Effector CD4-positive, alpha-beta T cell (primary cell): ENCODE measurements around the gene SLC25A39.

Source experiments
- DNase-seq: peaks from one replicate; pipeline ENCODE4 v3.0.0-alpha.2; 2020

SLC25A39 gene

GRCh38 chr17:44312396-44313104 lies 12.1 kb downstream of the SLC25A39 start:
- no peak for DNase-seq

GRCh38 chr17:44311562-44312181 lies 13.0 kb downstream of the SLC25A39 start:
- DNase-seq = no peak

DNA sequence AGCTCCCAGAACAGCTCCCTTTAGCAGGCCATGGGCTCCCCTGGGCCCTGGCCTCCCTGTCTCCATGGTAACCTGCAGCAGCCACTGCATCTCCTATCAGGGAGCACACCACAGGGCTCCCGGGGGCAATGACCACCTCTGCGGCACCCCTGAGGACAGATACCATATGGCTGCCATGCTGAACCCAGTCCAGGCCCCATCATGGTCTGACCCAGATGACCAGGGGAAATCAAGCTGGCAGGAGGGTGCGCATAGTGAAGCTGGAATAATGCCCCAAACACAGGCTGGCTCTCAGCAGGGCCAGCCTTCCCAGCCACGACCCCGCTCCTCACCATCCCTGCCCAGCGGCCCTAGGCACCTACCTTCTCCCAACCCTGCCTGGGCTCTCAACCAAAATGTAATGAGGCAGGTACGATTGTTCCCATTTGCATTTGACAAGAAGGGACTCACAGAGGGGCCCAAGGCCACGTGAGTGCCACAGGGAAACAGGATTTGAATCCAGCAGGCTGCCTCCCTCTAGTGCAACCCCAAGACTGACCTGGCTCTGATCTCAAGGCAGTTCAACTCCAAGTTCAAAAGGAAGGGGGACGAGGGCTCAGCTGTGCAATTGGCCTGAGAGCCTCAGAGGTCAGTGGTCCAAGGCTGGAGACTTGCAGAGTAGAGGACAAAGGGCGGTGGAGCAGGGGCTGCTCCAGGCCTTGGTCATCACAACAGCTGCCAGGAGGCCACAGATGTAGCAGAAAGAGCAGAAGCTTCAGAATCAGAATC lies 13.8 kb downstream of the SLC25A39 start:
- no peak for DNase-seq

GRCh38 chr17:44310188-44310587 lies 14.4 kb downstream of the SLC25A39 start:
- no peak for DNase-seq

- DNase-seq = no peak
Observed at GRCh38 chr17:44309472-44309871, 15.2 kb downstream of the SLC25A39 start.

DNA sequence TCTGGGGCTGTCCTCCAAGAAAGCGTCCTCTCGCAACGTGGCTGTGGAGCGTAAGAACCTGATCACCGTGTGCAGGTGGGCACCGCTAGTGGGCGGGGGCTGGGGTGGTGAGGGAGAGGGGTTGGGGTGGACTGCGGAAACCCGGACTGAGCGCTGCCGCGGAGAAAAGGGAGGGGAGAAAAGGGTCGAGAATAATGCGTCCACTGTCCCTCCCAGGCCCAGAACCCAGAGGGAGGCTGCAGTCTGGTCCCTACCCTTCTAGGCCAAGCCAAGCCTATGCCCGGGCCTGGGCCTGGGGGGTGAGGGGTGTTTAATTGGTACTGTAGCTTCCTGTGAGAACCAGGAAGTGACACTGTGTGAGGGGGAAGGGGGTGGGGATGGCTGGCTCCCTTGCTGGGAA lies 15.8 kb downstream of the SLC25A39 start:
- no peak for DNase-seq

GRCh38 chr17:44308320-44308818 lies 16.3 kb downstream of the SLC25A39 start, which contains the start of gene RUNDC3A:
TSS of gene RUNDC3A (plus strand) at chr17:44308601. CDS start at chr17:44308833, 232 bp downstream.
- peak; percentile 79 for DNase-seq

GRCh38 chr17:44307387-44308186 lies 17.0 kb downstream of the SLC25A39 start:
- DNase-seq = no peak

- no peak for DNase-seq
Observed at GRCh38 chr17:44304651-44305050, 20.0 kb downstream of the SLC25A39 start.

- DNase-seq = no peak
Observed at GRCh38 chr17:44297975-44298374, 26.6 kb downstream of the SLC25A39 start.

DNA sequence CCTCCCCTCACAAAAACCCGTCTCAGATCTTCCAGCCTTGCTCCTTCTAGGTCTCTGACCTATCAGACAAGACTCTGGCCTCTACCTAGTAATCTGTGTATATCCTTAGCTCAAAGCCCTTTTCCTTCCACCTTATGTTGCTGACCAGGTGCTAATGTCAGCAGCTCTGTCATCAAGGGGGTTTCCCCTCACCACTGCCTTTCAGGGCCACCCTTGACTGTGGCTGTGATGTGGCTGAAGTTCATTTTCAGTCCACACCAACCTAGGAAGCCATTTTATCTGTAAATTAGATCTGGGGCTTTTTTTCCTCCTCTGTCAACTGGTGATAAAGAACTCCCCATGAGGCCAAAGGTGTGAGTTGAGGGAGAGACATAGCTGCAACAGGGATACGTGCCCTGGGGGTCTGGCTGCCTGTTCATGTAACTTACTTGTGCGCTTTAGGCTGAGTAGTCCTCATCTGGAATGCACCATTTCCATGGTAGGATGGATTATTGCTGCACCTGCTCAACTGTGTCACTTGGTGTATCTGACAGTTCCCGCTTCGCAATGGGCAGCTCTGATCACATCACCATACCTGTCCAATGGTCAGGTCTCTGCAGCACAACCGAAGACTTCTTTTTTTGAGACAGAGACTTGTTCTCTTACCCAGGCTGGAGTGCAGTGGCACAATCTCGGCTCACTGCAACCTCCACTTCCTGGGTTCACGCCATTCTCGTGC lies 31.0 kb downstream of the SLC25A39 start:
- no peak for DNase-seq

DNA sequence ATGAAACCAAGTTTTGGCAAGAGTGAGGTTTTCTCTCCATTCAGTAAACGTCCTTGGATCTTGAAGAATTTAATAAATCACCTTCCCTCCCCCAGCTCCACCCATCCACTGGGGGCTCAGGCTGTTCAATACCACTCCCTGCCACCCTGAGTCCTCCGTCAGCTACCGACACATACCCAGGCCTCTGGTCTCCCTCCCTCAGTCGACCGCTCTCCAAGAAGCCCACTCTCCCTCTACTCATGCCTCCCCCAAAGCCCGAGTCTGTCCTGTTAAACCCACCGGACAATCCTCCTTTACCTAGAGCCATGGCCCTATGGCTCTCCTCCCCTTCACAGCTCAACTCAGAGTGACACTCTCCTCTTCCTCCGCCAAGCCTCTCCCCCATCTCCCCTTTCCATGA lies 37.0 kb downstream of the SLC25A39 start:
- no peak for DNase-seq

GRCh38 chr17:44284024-44284400 lies 40.6 kb downstream of the SLC25A39 start:
- no peak for DNase-seq

GRCh38 chr17:44283344-44284023 lies 41.1 kb downstream of the SLC25A39 start:
- no peak for DNase-seq

- DNase-seq = no peak
Observed at GRCh38 chr17:44282264-44282663, 42.4 kb downstream of the SLC25A39 start.

DNA sequence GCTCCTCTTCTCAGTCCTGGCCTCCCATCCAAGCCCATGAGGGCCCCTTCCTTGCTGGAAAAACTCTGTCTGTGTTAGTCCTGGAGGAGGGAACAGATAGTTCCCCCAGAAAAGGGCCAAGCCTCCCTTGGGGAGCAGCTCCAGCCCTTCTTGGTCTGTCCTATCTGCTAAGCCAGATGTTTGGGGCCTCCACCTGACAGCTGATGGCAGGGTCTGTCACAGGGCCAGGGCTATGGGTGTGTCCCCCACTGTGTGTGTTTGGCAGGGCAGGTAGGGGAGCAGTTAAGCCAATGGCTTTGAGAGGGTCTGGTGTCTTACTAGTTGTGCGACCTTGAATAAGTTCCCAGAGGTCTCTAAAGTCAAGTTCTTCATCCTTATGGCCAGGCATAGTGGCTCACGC lies 43.1 kb downstream of the SLC25A39 start:
- DNase-seq = no peak

GRCh38 chr17:44280392-44280937 lies 44.2 kb downstream of the SLC25A39 start:
- DNase-seq = no peak

- DNase-seq = no peak
Observed at GRCh38 chr17:44279666-44280391, 44.8 kb downstream of the SLC25A39 start.

GRCh38 chr17:44279346-44279665 lies 45.3 kb downstream of the SLC25A39 start:
- no peak for DNase-seq

DNA sequence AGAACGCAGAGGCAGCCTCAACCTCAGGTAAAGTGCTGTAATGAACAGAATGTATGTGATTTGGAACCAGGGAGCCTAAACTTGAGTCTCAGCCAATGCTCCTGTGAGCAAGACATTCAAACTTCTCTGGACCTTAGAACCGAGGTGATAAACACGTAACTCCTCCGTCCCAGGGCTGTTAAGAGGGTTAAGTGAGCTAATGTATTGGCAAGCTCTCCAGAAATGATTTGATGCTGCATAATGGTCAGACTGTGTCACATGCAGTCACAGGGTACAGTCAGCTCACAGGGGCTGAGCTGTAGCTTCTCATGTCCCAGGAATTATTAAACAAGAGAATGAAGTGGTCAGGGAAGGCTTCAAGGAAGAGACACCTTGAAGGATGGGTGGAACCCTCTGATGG lies 46.6 kb downstream of the SLC25A39 start:
- no peak for DNase-seq

DNA sequence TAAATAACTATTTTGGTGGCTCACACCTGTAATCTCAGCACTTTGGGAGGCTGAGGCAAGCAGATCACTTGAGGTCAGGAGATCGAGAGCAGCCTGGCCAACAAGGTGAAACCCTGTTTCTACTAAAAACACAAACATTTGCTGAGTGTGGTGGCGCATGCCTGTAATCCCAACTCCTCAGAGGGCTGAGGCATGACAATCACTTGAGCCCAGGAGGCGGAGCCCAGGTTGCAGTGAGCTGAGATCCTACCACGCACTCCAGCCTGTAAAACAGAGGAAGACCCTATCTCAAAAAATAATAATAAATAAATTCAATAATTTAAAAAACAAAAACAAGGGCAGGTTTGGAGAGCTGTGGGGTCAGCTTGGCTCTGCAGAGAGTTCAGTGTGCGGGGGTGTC lies 51.0 kb downstream of the SLC25A39 start:
- DNase-seq = no peak
